HL-60 (cell line): ENCODE results near the gene FAM83F.

Experiments used
- DNase-seq, 2 experiments: peaks; one replicate each; pipeline ENCODE4 v3.0.0-alpha.2; 2010 to 2020; ENCODE audit warnings: low read depth in 1 of 2, low spot score in 1 of 2
- H3K27ac ChIP-seq: fragments of 250-450 bp; sonication (Bioruptor Pico); replicated peaks from 2 replicates; pipeline ENCODE4 v1.5.1; 2020; ENCODE audit warnings: mild to moderate bottlenecking, moderate library complexity
- H3K27me3 ChIP-seq: fragments of 250-450 bp; sonication (Bioruptor Pico); 2 replicates; pipeline ENCODE4 v1.5.1; 2021; ENCODE audit warnings: mild to moderate bottlenecking, moderate library complexity; ENCODE audit not compliant: insufficient read depth, poor library complexity, severe bottlenecking
- H3K4me3 ChIP-seq: replicated peaks from 2 replicates; pipeline ENCODE4 v1.5.1; 2011; ENCODE audit warnings: mild to moderate bottlenecking, control low read depth, low read length; ENCODE audit not compliant: insufficient read depth
- GABPA ChIP-seq: IDR thresholded peaks from 2 replicates; pipeline ENCODE4 v1.6.1; 2012; ENCODE audit warnings: low read depth
- POLR2AphosphoS5 ChIP-seq: IDR thresholded peaks from 2 replicates; pipeline ENCODE4 v1.6.1; 2012; ENCODE audit warnings: low read depth
- SPI1 ChIP-seq: IDR thresholded peaks from 2 replicates; pipeline ENCODE4 v1.6.1; 2012; ENCODE audit warnings: low read depth, mild to moderate bottlenecking, borderline replicate concordance
- TF ChIP-seq, protein P1 (sequence below): IDR thresholded peaks from 2 replicates; pipeline ENCODE4 v1.6.1; 2012; ENCODE audit warnings: low read depth; ENCODE audit not compliant: insufficient replicate concordance
- TF ChIP-seq, protein P2 (sequence below): IDR thresholded peaks from one replicate; pipeline ENCODE4 v1.5.1; 2011; ENCODE audit warnings: low read length, control low read depth, inconsistent platforms; ENCODE audit not compliant: insufficient read depth

FAM83F gene

DNA sequence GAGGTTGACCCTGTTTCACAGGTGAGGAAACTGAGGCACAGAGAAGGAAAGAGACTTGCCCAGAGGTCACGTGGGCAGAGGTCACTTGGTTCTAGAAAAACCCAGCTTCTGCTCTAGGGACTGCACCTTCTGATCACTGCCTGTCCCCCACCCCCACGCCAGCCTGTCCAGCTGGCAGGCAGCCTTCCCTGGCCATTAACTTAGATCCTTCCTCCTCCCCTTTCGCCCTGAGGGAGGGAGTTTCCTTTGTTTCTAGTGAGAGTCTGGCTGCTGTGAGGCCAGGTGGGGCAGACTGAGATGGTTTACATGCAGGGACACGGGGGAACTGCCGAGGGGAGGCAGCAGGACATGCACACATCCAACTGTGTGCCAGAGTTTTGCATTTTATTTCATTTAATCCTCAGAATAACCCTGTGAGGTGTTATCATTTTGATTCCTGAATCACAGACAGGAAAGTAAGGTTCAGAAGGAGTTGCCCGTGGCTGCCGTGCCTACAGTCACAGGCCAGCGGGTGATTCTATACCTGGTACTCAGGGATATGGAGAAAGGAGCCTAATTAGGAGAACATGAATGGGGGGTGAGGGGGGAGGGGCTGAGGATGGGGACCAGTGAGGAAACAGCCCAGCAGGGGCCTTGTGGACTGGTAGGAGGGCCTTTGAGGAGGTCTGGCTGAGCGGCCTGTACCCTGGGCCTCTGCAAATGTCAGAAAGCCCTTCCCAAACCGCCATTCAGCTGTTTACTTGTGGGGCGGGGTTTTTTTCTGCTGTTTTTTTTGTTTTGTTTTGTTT lies 3.4 kb downstream of the FAM83F start:
- H3K27me3 ChIP-seq = peaks cover 19% of the 10 kb centered on the region
- DNase-seq = no peak
- TF ChIP-seq GABPA = no peak
- no peak for TF ChIP-seq SPI1
- TF ChIP-seq, protein P1, sequence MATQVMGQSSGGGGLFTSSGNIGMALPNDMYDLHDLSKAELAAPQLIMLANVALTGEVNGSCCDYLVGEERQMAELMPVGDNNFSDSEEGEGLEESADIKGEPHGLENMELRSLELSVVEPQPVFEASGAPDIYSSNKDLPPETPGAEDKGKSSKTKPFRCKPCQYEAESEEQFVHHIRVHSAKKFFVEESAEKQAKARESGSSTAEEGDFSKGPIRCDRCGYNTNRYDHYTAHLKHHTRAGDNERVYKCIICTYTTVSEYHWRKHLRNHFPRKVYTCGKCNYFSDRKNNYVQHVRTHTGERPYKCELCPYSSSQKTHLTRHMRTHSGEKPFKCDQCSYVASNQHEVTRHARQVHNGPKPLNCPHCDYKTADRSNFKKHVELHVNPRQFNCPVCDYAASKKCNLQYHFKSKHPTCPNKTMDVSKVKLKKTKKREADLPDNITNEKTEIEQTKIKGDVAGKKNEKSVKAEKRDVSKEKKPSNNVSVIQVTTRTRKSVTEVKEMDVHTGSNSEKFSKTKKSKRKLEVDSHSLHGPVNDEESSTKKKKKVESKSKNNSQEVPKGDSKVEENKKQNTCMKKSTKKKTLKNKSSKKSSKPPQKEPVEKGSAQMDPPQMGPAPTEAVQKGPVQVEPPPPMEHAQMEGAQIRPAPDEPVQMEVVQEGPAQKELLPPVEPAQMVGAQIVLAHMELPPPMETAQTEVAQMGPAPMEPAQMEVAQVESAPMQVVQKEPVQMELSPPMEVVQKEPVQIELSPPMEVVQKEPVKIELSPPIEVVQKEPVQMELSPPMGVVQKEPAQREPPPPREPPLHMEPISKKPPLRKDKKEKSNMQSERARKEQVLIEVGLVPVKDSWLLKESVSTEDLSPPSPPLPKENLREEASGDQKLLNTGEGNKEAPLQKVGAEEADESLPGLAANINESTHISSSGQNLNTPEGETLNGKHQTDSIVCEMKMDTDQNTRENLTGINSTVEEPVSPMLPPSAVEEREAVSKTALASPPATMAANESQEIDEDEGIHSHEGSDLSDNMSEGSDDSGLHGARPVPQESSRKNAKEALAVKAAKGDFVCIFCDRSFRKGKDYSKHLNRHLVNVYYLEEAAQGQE = no peak
- no peak overlapping the region for H3K4me3 ChIP-seq
- no peak overlapping the region for H3K27ac ChIP-seq

DNA sequence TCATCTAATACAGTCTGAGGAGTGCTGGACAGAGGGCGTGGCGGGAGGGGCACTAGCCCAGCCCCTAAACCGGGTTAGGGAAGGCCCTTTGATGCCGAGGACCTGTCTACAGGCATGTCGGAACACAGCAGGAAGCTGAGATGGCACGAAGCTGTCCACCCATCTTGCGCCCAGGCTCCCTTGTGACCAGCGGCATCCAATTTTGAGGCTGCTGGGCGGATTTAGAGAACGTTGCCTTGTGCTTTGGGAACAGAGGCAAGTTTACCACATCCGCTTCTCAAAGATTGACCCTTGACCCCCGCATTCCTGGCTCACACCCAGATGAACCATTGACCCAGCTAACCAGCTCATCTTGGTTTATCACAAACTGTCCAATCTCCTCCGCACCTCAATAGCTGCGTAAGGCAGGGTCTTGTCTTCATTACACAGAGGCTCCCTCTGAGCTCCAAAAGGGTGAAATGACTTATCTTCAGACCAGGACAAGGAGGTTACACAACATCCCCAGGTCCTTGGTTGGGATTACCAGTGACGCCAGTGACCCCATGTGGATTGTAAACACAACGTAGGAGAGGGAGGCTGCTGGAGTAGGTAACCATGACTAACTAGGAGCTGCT lies 4.5 kb downstream of the FAM83F start:
- DNase-seq = peak in 1 of 2 experiments; percentile 9
- Histone ChIP-seq H3K27me3 (peaks cover 9% of the 10 kb centered on the region), H3K4me3 (no peak overlapping the region), H3K27ac (no peak overlapping the region)
- TF ChIP-seq POLR2AphosphoS5 = no peak
- TF ChIP-seq, protein P2, sequence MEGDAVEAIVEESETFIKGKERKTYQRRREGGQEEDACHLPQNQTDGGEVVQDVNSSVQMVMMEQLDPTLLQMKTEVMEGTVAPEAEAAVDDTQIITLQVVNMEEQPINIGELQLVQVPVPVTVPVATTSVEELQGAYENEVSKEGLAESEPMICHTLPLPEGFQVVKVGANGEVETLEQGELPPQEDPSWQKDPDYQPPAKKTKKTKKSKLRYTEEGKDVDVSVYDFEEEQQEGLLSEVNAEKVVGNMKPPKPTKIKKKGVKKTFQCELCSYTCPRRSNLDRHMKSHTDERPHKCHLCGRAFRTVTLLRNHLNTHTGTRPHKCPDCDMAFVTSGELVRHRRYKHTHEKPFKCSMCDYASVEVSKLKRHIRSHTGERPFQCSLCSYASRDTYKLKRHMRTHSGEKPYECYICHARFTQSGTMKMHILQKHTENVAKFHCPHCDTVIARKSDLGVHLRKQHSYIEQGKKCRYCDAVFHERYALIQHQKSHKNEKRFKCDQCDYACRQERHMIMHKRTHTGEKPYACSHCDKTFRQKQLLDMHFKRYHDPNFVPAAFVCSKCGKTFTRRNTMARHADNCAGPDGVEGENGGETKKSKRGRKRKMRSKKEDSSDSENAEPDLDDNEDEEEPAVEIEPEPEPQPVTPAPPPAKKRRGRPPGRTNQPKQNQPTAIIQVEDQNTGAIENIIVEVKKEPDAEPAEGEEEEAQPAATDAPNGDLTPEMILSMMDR = no peak

DNA sequence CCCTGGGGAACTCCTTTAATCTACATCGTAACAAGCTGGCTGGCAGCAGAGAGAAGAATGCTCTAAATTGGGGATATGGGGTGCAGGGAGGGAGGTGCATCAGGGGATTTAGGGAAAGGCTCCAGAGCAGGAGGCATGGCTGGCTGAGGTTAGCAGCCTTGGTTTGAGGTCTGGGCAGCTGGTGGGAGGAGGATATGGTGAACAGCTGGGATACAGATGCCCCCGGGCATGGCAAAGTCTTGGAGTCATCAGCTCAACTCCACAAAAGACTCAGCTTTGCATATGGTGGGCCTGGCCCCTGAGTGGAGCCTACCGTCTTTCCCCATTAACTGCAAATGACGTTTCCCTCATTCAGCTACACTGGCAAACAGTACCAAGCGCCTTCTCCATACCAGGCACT lies 5.4 kb downstream of the FAM83F start:
- H3K27ac ChIP-seq = no peak overlapping the region
- H3K27me3 ChIP-seq = peaks cover 7% of the 10 kb centered on the region
- H3K4me3 ChIP-seq = no peak overlapping the region
- DNase-seq = no peak
- TF ChIP-seq SPI1 = no peak
- TF ChIP-seq, protein P1 = no peak
- no peak for TF ChIP-seq GABPA

DNA sequence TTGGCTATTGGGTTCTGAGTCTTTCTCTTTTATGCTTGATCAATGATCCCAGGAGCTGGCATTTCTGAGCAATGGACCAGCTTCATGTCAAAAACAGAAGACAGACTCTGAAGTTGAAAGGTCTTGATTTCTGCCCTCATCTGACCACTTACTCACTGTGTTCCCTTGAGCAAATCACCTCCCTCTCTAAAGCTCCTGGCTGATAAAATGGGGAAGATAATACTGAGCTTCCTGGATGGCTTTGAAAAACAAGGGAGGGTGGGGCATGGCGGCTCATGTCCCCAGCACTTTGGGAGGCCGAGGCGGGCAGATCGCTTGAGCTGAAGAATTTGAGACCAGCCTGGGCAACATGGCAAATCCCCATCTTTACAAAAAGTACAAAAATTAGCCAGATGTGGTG lies 6.4 kb downstream of the FAM83F start:
- no peak for DNase-seq
- Histone ChIP-seq H3K4me3 (no peak overlapping the region), H3K27me3 (peaks cover 3% of the 10 kb centered on the region), H3K27ac (no peak overlapping the region)
- TF ChIP-seq, protein P2 = no peak
- no peak for TF ChIP-seq GABPA
- no peak for TF ChIP-seq SPI1
- TF ChIP-seq POLR2AphosphoS5 = no peak
